IMR-90 (cell line): ENCODE data around the gene ADGRG2. TPM values are rescaled to one million over a fixed set of nuclear protein-coding genes. Genes with fewer than 3 reads are reported as not detected.

Experiments used
- ATAC-seq: fragments of 200-7000 bp; cut with Tn5 transposase; 2 replicates; pipeline ENCODE4 v1.9.1; 2020; ENCODE audit warnings: low read depth, mild to moderate bottlenecking, moderate library complexity
- BruUV-seq: library from RNA; stranded (reverse); fragments of 400-500 nt; replicated peaks from 2 replicates; lab custom pipeline; 2021; lab: Mats Ljungman, UMichigan
- CTCF ChIA-PET: fragments of 300-600 bp; formaldehyde crosslinking; extraction: SDS; loops from one replicate; lab custom pipeline; 2021; ENCODE audit warnings: antibody characterized with exemption; lab: Yijun Ruan, JAX
- POLR2A ChIA-PET: fragments of 300-600 bp; sonication (Branson Sonifier 250); formaldehyde crosslinking; loops from one replicate; lab custom pipeline; 2022; ENCODE audit warnings: antibody characterized with exemption; ENCODE audit not compliant: unreplicated experiment; lab: Charles Lee
- DNase-seq: peaks from one replicate; pipeline ENCODE4 v3.0.0; 2013
- H2AFZ ChIP-seq: replicated peaks from 2 replicates; pipeline ENCODE3; 2013; ENCODE audit warnings: low read length, mild to moderate bottlenecking; ENCODE audit not compliant: poor library complexity
- H2AK5ac ChIP-seq: 2 replicates; pipeline ENCODE4 v1.6.1; 2013; ENCODE audit warnings: low read depth, low read length, inconsistent platforms
- H2AK9ac ChIP-seq: replicated peaks from 2 replicates; pipeline ENCODE3; 2013; ENCODE audit warnings: mild to moderate bottlenecking, low read depth, low read length, moderate library complexity; ENCODE audit not compliant: poor library complexity
- H2BK120ac ChIP-seq: 2 replicates; pipeline ENCODE4 v1.6.1; 2013; ENCODE audit warnings: low read depth, low read length, inconsistent platforms
- H2BK15ac ChIP-seq: 3 replicates; pipeline ENCODE4 v1.6.1; 2013; ENCODE audit warnings: low read depth, low read length, inconsistent platforms
- H2BK20ac ChIP-seq: 2 replicates; pipeline ENCODE4 v1.6.1; 2013; ENCODE audit warnings: low read depth, mild to moderate bottlenecking, inconsistent platforms, low read length, moderate library complexity
- H2BK5ac ChIP-seq: 2 replicates; pipeline ENCODE4 v1.6.1; 2013; ENCODE audit warnings: mild to moderate bottlenecking, low read depth, low read length, inconsistent platforms; ENCODE audit not compliant: poor library complexity, severe bottlenecking
- H3K14ac ChIP-seq: replicated peaks from 2 replicates; pipeline ENCODE4 v1.6.1; 2013; ENCODE audit warnings: low read depth, low read length, inconsistent platforms
- H3K18ac ChIP-seq: 2 replicates; pipeline ENCODE4 v1.6.1; 2013; ENCODE audit warnings: low read depth, low read length, control low read depth
- H3K23ac ChIP-seq: 2 replicates; pipeline ENCODE4 v1.6.1; 2013; ENCODE audit warnings: low read depth, low read length, inconsistent platforms
- H3K27ac ChIP-seq: 2 replicates; pipeline ENCODE4 v1.5.1; 2013; ENCODE audit warnings: mild to moderate bottlenecking, control low read depth, low read length; ENCODE audit not compliant: insufficient read depth
- H3K27me3 ChIP-seq: 2 replicates; pipeline ENCODE4 v1.6.1; 2013; ENCODE audit warnings: low read length; ENCODE audit not compliant: control insufficient read depth, insufficient read depth
- H3K36me3 ChIP-seq: 2 replicates; pipeline ENCODE4 v1.6.1; 2013; ENCODE audit warnings: low read length, mixed read lengths; ENCODE audit not compliant: control insufficient read depth, insufficient read depth
- H3K4ac ChIP-seq: 2 replicates; pipeline ENCODE4 v1.6.1; 2013; ENCODE audit warnings: low read depth, low read length, inconsistent platforms
- H3K4me1 ChIP-seq: 2 replicates; pipeline ENCODE4 v1.6.1; 2013; ENCODE audit warnings: low read length, mixed read lengths; ENCODE audit not compliant: control insufficient read depth, insufficient read depth
- H3K4me2 ChIP-seq: 2 replicates; pipeline ENCODE4 v1.6.1; 2013; ENCODE audit warnings: low read depth, mild to moderate bottlenecking, control low read depth, low read length, moderate library complexity
- H3K4me3 ChIP-seq: 2 replicates; pipeline ENCODE4 v1.5.1; 2013; ENCODE audit warnings: low read depth, mild to moderate bottlenecking, control low read depth, low read length, moderate library complexity; ENCODE audit not compliant: insufficient read depth
- H3K56ac ChIP-seq: 2 replicates; pipeline ENCODE4 v1.6.1; 2013; ENCODE audit warnings: low read length, inconsistent platforms; ENCODE audit not compliant: insufficient read depth; ENCODE audit errors: extremely low read depth
- H3K79me1 ChIP-seq, 2 experiments: 2 replicates each; pipeline ENCODE4 v1.6.1; 2013; ENCODE audit warnings: low read length in 2 of 2, inconsistent platforms in 1 of 2, low read depth in 1 of 2
- H3K9ac ChIP-seq: 2 replicates; pipeline ENCODE4 v1.6.1; 2013; ENCODE audit warnings: low read depth, low read length, control low read depth
- H3K9me1 ChIP-seq: 2 replicates; pipeline ENCODE4 v1.6.1; 2013; ENCODE audit warnings: low read length, inconsistent platforms; ENCODE audit not compliant: insufficient read depth
- H3K9me3 ChIP-seq: 2 replicates; pipeline ENCODE4 v1.6.1; 2013; ENCODE audit warnings: low read length; ENCODE audit not compliant: control insufficient read depth, insufficient read depth
- H4K20me1 ChIP-seq: 2 replicates; pipeline ENCODE4 v1.6.1; 2013; ENCODE audit warnings: low read length, inconsistent platforms; ENCODE audit not compliant: insufficient read depth
- H4K5ac ChIP-seq: 2 replicates; pipeline ENCODE4 v1.6.1; 2013; ENCODE audit warnings: mild to moderate bottlenecking, low read depth, low read length, control low read depth
- H4K8ac ChIP-seq, 2 experiments: 2 replicates each; pipeline ENCODE4 v1.6.1; 2013; ENCODE audit warnings: low read depth in 2 of 2, low read length in 2 of 2, control low read depth in 1 of 2, inconsistent platforms in 1 of 2
- H4K91ac ChIP-seq: 2 replicates; pipeline ENCODE4 v1.6.1; 2013; ENCODE audit warnings: low read depth, low read length, inconsistent platforms; ENCODE audit not compliant: insufficient read depth
- FOS ChIP-seq: fragments of 150-350 bp; IDR thresholded peaks from 2 replicates; pipeline ENCODE4 v1.6.1; 2016; ENCODE audit warnings: low read depth, low read length
- MAFK ChIP-seq: IDR thresholded peaks from 2 replicates; pipeline ENCODE4 v1.6.1; 2012; ENCODE audit warnings: low read depth, low read length, improper control_type of control experiment
- WGBS, 2 experiments: methylation state at CpG; one replicate each; pipeline versions ENCODE4 v1.1.5 to v1.1.7; 2013; ENCODE audit warnings: missing lambda C conversion rate in 2 of 2; ENCODE audit not compliant: insufficient read length in 1 of 2; ENCODE audit errors: extremely low coverage in 2 of 2; 5-methylcytosine and 5-hydroxymethylcytosine counted together
- dilution Hi-C: fragments of 300-500 bp; cut with HindIII; formaldehyde crosslinking; loops from one replicate; pipeline ENCODE4 v1.14.3; 2018; ENCODE audit warnings: low sequenced_read_pairs; ENCODE audit not compliant: unreplicated experiment
- in situ Hi-C: fragments of 300-500 bp; cut with MboI; formaldehyde crosslinking; loops from 3 replicates; pipeline ENCODE4 v1.14.3; 2019; ENCODE audit warnings: low sequenced_read_pairs, inconsistent platforms, mixed read lengths
- intact Hi-C: fragments of 100-400 bp; cut with micrococcal nuclease; formaldehyde crosslinking; loops from 2 replicates; pipeline ENCODE4 v1.10.0; 2022
- polyA plus RNA-seq, 3 experiments: library from polyadenylated mRNA; depleted of rRNA; stranded (reverse); fragments of >200 nt; gene quantifications; 2 replicates each; pipeline ENCODE4 v1.2.3, GENCODE V29; 2012; ENCODE audit warnings: low replicate concordance in 1 of 3
- total RNA-seq: library from RNA; depleted of rRNA; stranded (reverse); fragments of >200 nt; gene quantifications from 2 replicates; pipeline ENCODE4 v1.2.3, GENCODE V29; 2012

The ADGRG2 gene
- total and polyA plus RNA-seq, 2 of the 4 experiments (the other 2 are of a cell fraction) = under 0.01 to 0.07 TPM

DNA sequence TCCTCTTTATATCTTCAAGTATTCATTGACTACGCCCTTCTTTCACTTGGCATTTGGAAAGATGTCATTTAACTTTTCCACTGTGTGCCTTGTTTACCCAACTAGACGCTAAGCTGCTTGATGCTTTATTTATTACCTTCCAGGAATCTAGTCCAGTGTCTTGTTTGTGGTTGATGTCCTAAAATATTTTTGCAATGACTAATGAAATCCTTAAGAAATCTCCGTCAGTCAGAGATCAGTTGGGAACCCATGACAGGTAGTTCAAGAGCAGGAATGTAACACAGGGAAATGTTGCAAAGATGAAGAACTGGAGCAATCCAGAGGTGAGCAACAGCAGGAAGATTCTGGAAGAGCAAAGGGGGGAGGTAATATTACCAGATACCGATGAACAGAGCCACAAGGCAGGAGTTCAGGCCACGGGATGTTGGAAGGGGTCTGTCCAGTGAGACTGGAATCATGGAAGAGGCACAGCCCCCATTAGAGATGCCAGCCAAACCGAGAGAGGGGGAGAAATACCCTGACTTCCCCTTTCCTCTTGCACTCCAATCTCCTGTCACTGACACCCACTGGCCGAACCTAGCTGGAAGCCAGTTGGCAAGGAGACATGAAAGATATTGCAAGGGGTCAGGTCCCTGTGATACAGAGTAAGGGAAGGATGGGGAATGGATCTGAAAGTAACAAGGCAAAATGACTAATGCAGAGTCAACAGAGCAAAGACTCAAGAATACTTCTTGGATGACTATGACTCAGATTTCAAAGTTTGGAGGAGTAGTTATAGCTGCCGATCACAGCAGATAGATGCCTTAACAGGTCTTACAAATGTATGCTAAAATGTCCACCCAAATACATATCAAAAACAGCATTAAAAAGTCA lies 75.7 kb downstream of the ADGRG2 start:
- ATAC-seq (peak; percentile 63), DNase-seq (peak; percentile 71)
- H2AK9ac ChIP-seq = no peak overlapping the region
- H2AFZ ChIP-seq = no peak overlapping the region
- no peak for TF ChIP-seq MAFK
- peak; percentile 23; the same call in 1 of the 2 replicates for TF ChIP-seq FOS
- H3K18ac ChIP-seq = no peak overlapping the region
- H4K20me1 ChIP-seq = no peaks in the 10 kb centered on the region
- H2BK5ac ChIP-seq = no peak overlapping the region
- BruUV-seq = no TSS peak
- H3K9ac ChIP-seq = no peak overlapping the region
- H3K4ac ChIP-seq = no peak overlapping the region
- H3K4me1 ChIP-seq = peaks cover 3% of the 10 kb centered on the region
- no peak overlapping the region for H3K4me3 ChIP-seq
- no peak overlapping the region for H4K5ac ChIP-seq
- H3K56ac ChIP-seq = no peak overlapping the region
- WGBS, 2 experiments = 56% methylated on average over 1 of the region's 8 CpGs; no CpG with 5 or more reads in 1 of the 2 experiments
- H3K9me3 ChIP-seq = no peaks in the 10 kb centered on the region; the same call in 1 of the 2 replicates
- no peaks in the 10 kb centered on the region for H3K79me1 ChIP-seq
- dilution Hi-C loops = no loop called here
- H2BK20ac ChIP-seq = no peak overlapping the region
- ChIA-PET CTCF (interaction anchor here (0.8 kb wide), 1 partner anchor 75 kb away, joined by 3 read pairs; no protein-coding TSS in a partner anchor), POLR2A (no interaction called here)
- H3K9me1 ChIP-seq = no peaks in the 10 kb centered on the region
- no peaks in the 10 kb centered on the region for H3K36me3 ChIP-seq
- no peak overlapping the region for H2AK5ac ChIP-seq
- no peak overlapping the region for H3K14ac ChIP-seq
- H3K23ac ChIP-seq = no peak overlapping the region
- H3K4me2 ChIP-seq = no peak overlapping the region
- no peak overlapping the region for H3K27ac ChIP-seq
- no peaks in the 10 kb centered on the region for H3K27me3 ChIP-seq
- H2BK120ac ChIP-seq = no peak overlapping the region
- no peak overlapping the region for H2BK15ac ChIP-seq
- intact Hi-C loops = no loop called here
- no peak overlapping the region for H4K91ac ChIP-seq
- no peak overlapping the region for H4K8ac ChIP-seq
- in situ Hi-C loops = no loop called here
